Measurements from ENCODE around the gene XIST.
"Not testable (repeated sequence)": the region's sequence is repeated elsewhere in the genome, so short reads cannot be mapped to it uniquely, and the experiment has no call there.

The XIST gene

GRCh38 chrX:73852467-73852866 is at the start of gene XIST:
Gene XIST (minus strand): TSS chrX:73852714.
- Mint-ChIP-seq H3K27ac (no peak within 1 kb of the TSS), H3K4me3 (no peak within 1 kb of the TSS), H3K4me1 (no peaks in the 10 kb centered on the region), H3K9me3 (peaks cover 3% of the 10 kb centered on the region), H3K36me3 (no peaks in the 10 kb centered on the region)
- DNase-seq (ENCODE audit: low spot score in 2 of 2) (no peak), ATAC-seq (no peak)

- not testable (repeated sequence) for H3K36me3 Mint-ChIP-seq; H3K4me1 Mint-ChIP-seq; DNase-seq (ENCODE audit: low spot score in 2 of 2); ATAC-seq; H3K27ac Mint-ChIP-seq; H3K4me3 Mint-ChIP-seq; H3K9me3 Mint-ChIP-seq
Measured at GRCh38 chrX:73898315-73898714, 45.8 kb upstream of the XIST start.

- DNase-seq (ENCODE audit: low spot score in 2 of 2), result not testable (repeated sequence)
Measured at GRCh38 chrX:73892515-73893090, 40.1 kb upstream of the XIST start.

GRCh38 chrX:73882260-73882659 is 29.7 kb upstream of the XIST start:
- ATAC-seq; H3K4me3 Mint-ChIP-seq; H3K27ac Mint-ChIP-seq; H3K4me1 Mint-ChIP-seq; H3K9me3 Mint-ChIP-seq; H3K36me3 Mint-ChIP-seq; DNase-seq (ENCODE audit: low spot score in 2 of 2): not testable (repeated sequence)

More at GRCh38 chrX:73892515-73893090, 40.1 kb upstream of the XIST start:
- H3K9me3 Mint-ChIP-seq, H3K4me3 Mint-ChIP-seq, H3K4me1 Mint-ChIP-seq, H3K36me3 Mint-ChIP-seq, H3K27ac Mint-ChIP-seq, ATAC-seq: not testable (repeated sequence)

GRCh38 chrX:73877687-73878086 is 25.2 kb upstream of the XIST start:
- no peaks in the 10 kb centered on the region for H3K36me3 Mint-ChIP-seq
- ATAC-seq, result no peak

GRCh38 chrX:73876911-73877310 is 24.4 kb upstream of the XIST start:
- Mint-ChIP-seq H3K27ac (no peak overlapping the region), H3K4me1 (no peaks in the 10 kb centered on the region), H3K4me3 (no peak overlapping the region), H3K9me3 (peaks cover 5% of the 10 kb centered on the region), H3K36me3 (no peaks in the 10 kb centered on the region)
- DNase-seq (ENCODE audit: low spot score in 2 of 2) (no peak), ATAC-seq (no peak)

More at GRCh38 chrX:73877687-73878086, 25.2 kb upstream of the XIST start:
- Mint-ChIP-seq H3K9me3 (peaks cover 5% of the 10 kb centered on the region), H3K4me1 (no peaks in the 10 kb centered on the region), H3K27ac (no peak overlapping the region), H3K4me3 (no peak overlapping the region)
- DNase-seq (ENCODE audit: low spot score in 2 of 2), result no peak

- no peak overlapping the region for H3K27ac Mint-ChIP-seq
- no peaks in the 10 kb centered on the region for H3K36me3 Mint-ChIP-seq
- DNase-seq (ENCODE audit: low spot score in 2 of 2) (no peak), ATAC-seq (no peak)
- H3K9me3 Mint-ChIP-seq, result no peaks in the 10 kb centered on the region
- no peaks in the 10 kb centered on the region for H3K4me1 Mint-ChIP-seq
- H3K4me3 Mint-ChIP-seq, result no peak overlapping the region
Measured at GRCh38 chrX:73868916-73869315, 16.4 kb upstream of the XIST start.

- H3K4me1 Mint-ChIP-seq, result no peaks in the 10 kb centered on the region
- no peaks in the 10 kb centered on the region for H3K9me3 Mint-ChIP-seq
- DNase-seq (ENCODE audit: low spot score in 2 of 2), result no peak
- H3K27ac Mint-ChIP-seq, result no peak overlapping the region
- H3K4me3 Mint-ChIP-seq, result no peak overlapping the region
- no peak for ATAC-seq
- H3K36me3 Mint-ChIP-seq, result no peaks in the 10 kb centered on the region
Measured at GRCh38 chrX:73867144-73867543, 14.6 kb upstream of the XIST start.

- ATAC-seq, result no peak
- H3K4me3 Mint-ChIP-seq, result no peak overlapping the region
- no peak overlapping the region for H3K27ac Mint-ChIP-seq
- peaks cover 3% of the 10 kb centered on the region for H3K9me3 Mint-ChIP-seq
- DNase-seq (ENCODE audit: low spot score in 2 of 2), result no peak
- H3K36me3 Mint-ChIP-seq, result no peaks in the 10 kb centered on the region
- H3K4me1 Mint-ChIP-seq, result no peaks in the 10 kb centered on the region
Measured at GRCh38 chrX:73863852-73864251, 11.3 kb upstream of the XIST start.

- DNase-seq (ENCODE audit: low spot score in 2 of 2) (no peak), ATAC-seq (no peak)
- Mint-ChIP-seq H3K36me3 (no peaks in the 10 kb centered on the region), H3K4me3 (no peak overlapping the region), H3K27ac (no peak overlapping the region), H3K9me3 (peaks cover 3% of the 10 kb centered on the region), H3K4me1 (no peaks in the 10 kb centered on the region)
Measured at GRCh38 chrX:73863268-73863667, 10.8 kb upstream of the XIST start.

- DNase-seq (ENCODE audit: low spot score in 2 of 2) (no peak), ATAC-seq (no peak)
- no peaks in the 10 kb centered on the region for H3K4me1 Mint-ChIP-seq
- no peak overlapping the region for H3K27ac Mint-ChIP-seq
- peaks cover 3% of the 10 kb centered on the region for H3K9me3 Mint-ChIP-seq
- no peak overlapping the region for H3K4me3 Mint-ChIP-seq
- no peaks in the 10 kb centered on the region for H3K36me3 Mint-ChIP-seq
Measured at GRCh38 chrX:73859622-73860021, 7.1 kb upstream of the XIST start.

- no peaks in the 10 kb centered on the region for H3K4me1 Mint-ChIP-seq
- DNase-seq (ENCODE audit: low spot score in 2 of 2) (peak; percentile 26 to 62), ATAC-seq (peak; percentile 57)
- H3K36me3 Mint-ChIP-seq, result no peaks in the 10 kb centered on the region
- no peak overlapping the region for H3K27ac Mint-ChIP-seq
- H3K4me3 Mint-ChIP-seq, result no peak overlapping the region
- peaks cover 5% of the 10 kb centered on the region for H3K9me3 Mint-ChIP-seq
Measured at GRCh38 chrX:73855546-73855945, 3.0 kb upstream of the XIST start.

- Mint-ChIP-seq H3K27ac (no peak overlapping the region), H3K9me3 (peaks cover 3% of the 10 kb centered on the region), H3K36me3 (no peaks in the 10 kb centered on the region), H3K4me1 (no peaks in the 10 kb centered on the region), H3K4me3 (no peak overlapping the region)
- no peak for DNase-seq (ENCODE audit: low spot score in 2 of 2)
- no peak for ATAC-seq
Measured at GRCh38 chrX:73852022-73852421, 492 bp downstream of the XIST start.

GRCh38 chrX:73851014-73852009 is 1.2 kb downstream of the XIST start:
- DNase-seq (ENCODE audit: low spot score in 2 of 2) (no peak), ATAC-seq (no peak)
- Mint-ChIP-seq H3K9me3 (peaks cover 3% of the 10 kb centered on the region), H3K4me1 (no peaks in the 10 kb centered on the region), H3K36me3 (no peaks in the 10 kb centered on the region), H3K27ac (no peak overlapping the region), H3K4me3 (no peak overlapping the region)

- DNase-seq (ENCODE audit: low spot score in 2 of 2), result no peak
- ATAC-seq, result no peak
- H3K4me3 Mint-ChIP-seq, result no peak overlapping the region
Measured at GRCh38 chrX:73850124-73851013, 2.1 kb downstream of the XIST start.

More at GRCh38 chrX:73850124-73851013, 2.1 kb downstream of the XIST start:
- Mint-ChIP-seq H3K27ac (no peak overlapping the region), H3K4me1 (no peaks in the 10 kb centered on the region), H3K36me3 (no peaks in the 10 kb centered on the region), H3K9me3 (peaks cover 3% of the 10 kb centered on the region)
